Stomach (tissue), 9 donors: ENCODE measurements around the gene TBC1D10A. TPM values are rescaled to one million over a fixed set of nuclear protein-coding genes. Genes with fewer than 3 reads are reported as not detected.
"Not testable (repeated sequence)": the region's sequence is repeated elsewhere in the genome, so short reads cannot be mapped to it uniquely, and the experiment has no call there.

ENCODE experiments used
- DNase-seq, 2 donors: peaks; one replicate each; pipeline versions ENCODE4 v3.0.0 to v3.0.0-alpha.2; 2013 to 2019
- H3K27ac ChIP-seq, 5 donors: fragments of 200-600 bp in 4 of 5; sonication (generic) in 4 of 5; one replicate each; pipeline ENCODE4 v1.5.1; 2013 to 2019; ENCODE audit warnings: mild to moderate bottlenecking in 1 of 5, moderate library complexity in 1 of 5
- H3K27me3 ChIP-seq, 3 donors: fragments of 200-600 bp; sonication (generic); one replicate each; pipeline ENCODE4 v1.5.1; 2017 to 2019; ENCODE audit warnings: mixed run types in 1 of 3
- H3K36me3 ChIP-seq, 4 donors: fragments of 200-600 bp; sonication (generic); 1 replicate in 3 of 4; 2 replicates in 1 of 4; pipeline ENCODE4 v1.5.1; 2016 to 2019
- H3K4me1 ChIP-seq, 4 donors: fragments of 200-600 bp; sonication (generic); one replicate each; pipeline ENCODE4 v1.5.1; 2016 to 2019
- H3K4me3 ChIP-seq, 4 donors: fragments of 200-600 bp; sonication (generic) in 3 of 4; one replicate each; pipeline ENCODE4 v1.5.1; 2016 to 2019; ENCODE audit warnings: mild to moderate bottlenecking in 1 of 4
- H3K9me3 ChIP-seq, 4 donors: fragments of 200-600 bp; sonication (generic); one replicate each; pipeline ENCODE4 v1.5.1; 2016 to 2019
- EP300 ChIP-seq: sonication (generic); formaldehyde crosslinking; IDR thresholded peaks from one replicate; pipeline ENCODE4 v1.6.1; 2017; ENCODE audit warnings: antibody characterized with exemption
- POLR2A ChIP-seq, 4 donors: fragments of 450-650 bp; IDR thresholded peaks; one replicate each; pipeline ENCODE4 v1.6.1; 2016; ENCODE audit warnings: antibody characterized with exemption in 4 of 4, control low read depth in 2 of 4, mild to moderate bottlenecking in 1 of 4, moderate library complexity in 1 of 4
- POLR2AphosphoS5 ChIP-seq, 3 donors: sonication (generic); formaldehyde crosslinking; IDR thresholded peaks; one replicate each; pipeline ENCODE4 v1.6.1; 2016; ENCODE audit warnings: antibody characterized with exemption in 3 of 3
- WGBS, 5 donors: extraction: QIAGEN DNeasy Blood & Tissue Kit in 3 of 5; methylation state at CpG; one replicate each; pipeline versions ENCODE4 v1.1.5 to v1.1.7; 2013 to 2018; 5-methylcytosine and 5-hydroxymethylcytosine counted together
- intact Hi-C: fragments of 100-400 bp; cut with DNase I; formaldehyde crosslinking; loops from one replicate; pipeline ENCODE4 v1.15.1; 2023; ENCODE audit warnings: low total_unique reads
- polyA plus RNA-seq, 3 donors: library from polyadenylated mRNA; stranded (reverse); fragments of 200-250 nt; gene quantifications; one replicate each; pipeline ENCODE4 v1.2.3, GENCODE V29; 2013
- total RNA-seq, 5 donors: library from RNA; depleted of rRNA; stranded (reverse); fragments of >200 nt; gene quantifications; one replicate each; pipeline versions ENCODE4 v1.1.0 to v1.2.3, GENCODE V29; 2014 to 2016
- TF ChIP-seq, protein P1 (sequence below), 7 experiments: fragments of 450-650 bp in 4 of 7; fragments of 200-600 bp in 3 of 7; sonication (generic) in 3 of 7; IDR thresholded peaks; one replicate each; pipeline ENCODE4 v1.5.1; 2016 to 2019; ENCODE audit warnings: antibody characterized with exemption in 7 of 7, control low read depth in 2 of 7, mild to moderate bottlenecking in 1 of 7
- donor health status: healthy with polysubstance abuse.
- donor health status: Bipolar disorder and iron deficiency.
- donor health status: healthy.

The TBC1D10A gene
- total and polyA plus RNA-seq, 8 donors = 2.2 to 24.5 (median 18.0) TPM

DNA sequence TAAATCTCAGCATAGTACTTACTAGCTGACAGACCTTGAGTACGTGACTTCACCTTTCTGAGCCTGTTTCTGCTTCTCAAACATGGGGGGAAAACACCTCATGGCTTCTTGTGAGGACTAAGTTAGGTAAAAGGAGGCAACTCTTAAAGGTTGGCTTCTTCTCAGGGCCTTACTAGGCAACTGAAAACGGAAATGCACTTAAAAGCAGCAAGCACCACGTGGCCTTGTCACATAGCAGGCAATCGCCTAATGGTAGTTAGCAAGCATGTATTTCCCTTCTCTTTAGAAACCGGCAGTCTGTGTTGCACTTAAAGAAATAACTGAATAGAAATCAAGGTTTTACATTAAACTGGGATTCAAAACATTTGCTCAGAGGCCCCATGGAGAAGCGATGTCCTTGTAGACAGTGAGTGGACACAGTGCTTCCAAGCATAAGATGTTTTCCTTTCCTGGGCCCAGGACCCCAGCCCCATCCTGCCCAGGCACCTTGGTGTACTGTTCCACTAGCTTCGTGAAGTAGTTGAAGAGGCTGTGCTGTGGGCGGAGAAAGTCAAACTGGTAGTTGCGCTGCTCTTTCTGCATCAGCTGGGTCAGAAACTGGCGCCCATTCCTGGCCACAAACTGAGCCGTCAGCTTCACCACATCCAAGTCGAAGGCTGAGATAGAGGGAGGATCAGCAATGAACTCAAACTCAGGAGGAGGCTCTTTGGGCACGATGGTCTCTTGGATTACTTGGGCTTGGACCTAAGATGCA lies 17.9 kb upstream of the TBC1D10A start:
- WGBS, 5 donors = 88 to 92% (median 91%) methylated on average over 13 of the region's 13 CpGs
- no peaks in the 10 kb centered on the region for H3K9me3 ChIP-seq
- TF ChIP-seq POLR2A (IDR thresholded peaks at IDR 0.05) = no peak
- no peak for TF ChIP-seq EP300
- TF ChIP-seq, protein P1, sequence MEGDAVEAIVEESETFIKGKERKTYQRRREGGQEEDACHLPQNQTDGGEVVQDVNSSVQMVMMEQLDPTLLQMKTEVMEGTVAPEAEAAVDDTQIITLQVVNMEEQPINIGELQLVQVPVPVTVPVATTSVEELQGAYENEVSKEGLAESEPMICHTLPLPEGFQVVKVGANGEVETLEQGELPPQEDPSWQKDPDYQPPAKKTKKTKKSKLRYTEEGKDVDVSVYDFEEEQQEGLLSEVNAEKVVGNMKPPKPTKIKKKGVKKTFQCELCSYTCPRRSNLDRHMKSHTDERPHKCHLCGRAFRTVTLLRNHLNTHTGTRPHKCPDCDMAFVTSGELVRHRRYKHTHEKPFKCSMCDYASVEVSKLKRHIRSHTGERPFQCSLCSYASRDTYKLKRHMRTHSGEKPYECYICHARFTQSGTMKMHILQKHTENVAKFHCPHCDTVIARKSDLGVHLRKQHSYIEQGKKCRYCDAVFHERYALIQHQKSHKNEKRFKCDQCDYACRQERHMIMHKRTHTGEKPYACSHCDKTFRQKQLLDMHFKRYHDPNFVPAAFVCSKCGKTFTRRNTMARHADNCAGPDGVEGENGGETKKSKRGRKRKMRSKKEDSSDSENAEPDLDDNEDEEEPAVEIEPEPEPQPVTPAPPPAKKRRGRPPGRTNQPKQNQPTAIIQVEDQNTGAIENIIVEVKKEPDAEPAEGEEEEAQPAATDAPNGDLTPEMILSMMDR (IDR thresholded peaks at IDR 0.05) = no peak
- no peak for TF ChIP-seq POLR2AphosphoS5 (IDR thresholded peaks at IDR 0.05)
- peaks cover 0 to 26% (median 15%) of the 10 kb centered on the region in 4 donors for H3K4me1 ChIP-seq
- H3K27me3 ChIP-seq = no peaks in the 10 kb centered on the region
- no peak overlapping the region for H3K4me3 ChIP-seq
- DNase-seq = no peak
- intact Hi-C loops = no loop called here
- H3K36me3 ChIP-seq = peaks cover 87 to 100% (median 100%) of the 10 kb centered on the region in 4 donors
- no peak overlapping the region for H3K27ac ChIP-seq

DNA sequence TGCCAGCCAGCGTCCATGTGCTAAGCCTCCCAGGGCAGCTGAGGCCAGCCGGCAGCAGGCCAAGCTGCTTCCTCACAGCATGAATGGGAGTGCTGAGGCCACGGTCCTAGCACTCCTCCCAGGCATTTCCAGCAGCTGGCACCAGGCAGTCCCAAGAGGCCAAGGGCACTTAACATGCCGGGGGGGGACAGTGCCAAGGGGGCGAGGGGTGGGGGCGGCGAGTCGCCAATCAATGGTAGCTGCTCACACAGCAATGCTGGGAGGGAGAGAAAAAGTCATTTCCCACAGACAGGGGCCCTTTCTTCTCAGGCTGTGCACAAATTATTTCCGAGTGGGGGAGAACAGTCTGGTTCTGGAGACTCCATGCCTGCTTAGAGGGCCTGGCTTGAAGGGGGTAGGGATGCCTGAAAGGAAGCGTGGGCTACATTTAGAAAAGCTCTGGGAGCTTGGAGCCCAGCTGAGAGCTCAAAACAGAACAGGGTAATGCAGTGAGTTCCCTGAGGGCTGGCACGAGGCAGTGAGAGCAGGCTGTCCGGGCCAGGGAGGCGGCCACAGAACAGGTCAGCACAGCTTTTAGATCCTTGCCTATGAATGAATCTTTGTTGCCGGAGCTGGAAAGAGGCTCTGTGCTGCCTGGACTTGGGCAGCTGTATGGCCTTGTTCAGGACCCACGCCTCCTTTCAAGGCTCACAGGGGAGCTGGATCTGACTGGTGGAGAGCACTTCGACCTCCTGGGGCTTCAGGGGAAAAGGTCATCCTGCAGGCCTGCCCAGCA lies 14.4 kb upstream of the TBC1D10A start:
- Histone ChIP-seq H3K27ac (peak overlapping the region in 3 of 5 donors; percentile 4 to 40 (median 10)), H3K4me1 (no peaks in the 10 kb centered on the region), H3K9me3 (no peaks in the 10 kb centered on the region), H3K27me3 (no peaks in the 10 kb centered on the region), H3K4me3 (no peak overlapping the region), H3K36me3 (peaks cover 100% of the 10 kb centered on the region in 4 donors)
- no peak for TF ChIP-seq EP300
- no peak for TF ChIP-seq POLR2A (IDR thresholded peaks at IDR 0.05)
- TF ChIP-seq, protein P1 (IDR thresholded peaks at IDR 0.05) = no peak
- no peak for TF ChIP-seq POLR2AphosphoS5 (IDR thresholded peaks at IDR 0.05)
- intact Hi-C loops = no loop called here
- DNase-seq = peak in 1 of 2 donors; percentile 71
- 71 to 87% (median 78%) methylated on average over 10 to 16 of the region's 16 CpGs for WGBS, 5 donors

DNA sequence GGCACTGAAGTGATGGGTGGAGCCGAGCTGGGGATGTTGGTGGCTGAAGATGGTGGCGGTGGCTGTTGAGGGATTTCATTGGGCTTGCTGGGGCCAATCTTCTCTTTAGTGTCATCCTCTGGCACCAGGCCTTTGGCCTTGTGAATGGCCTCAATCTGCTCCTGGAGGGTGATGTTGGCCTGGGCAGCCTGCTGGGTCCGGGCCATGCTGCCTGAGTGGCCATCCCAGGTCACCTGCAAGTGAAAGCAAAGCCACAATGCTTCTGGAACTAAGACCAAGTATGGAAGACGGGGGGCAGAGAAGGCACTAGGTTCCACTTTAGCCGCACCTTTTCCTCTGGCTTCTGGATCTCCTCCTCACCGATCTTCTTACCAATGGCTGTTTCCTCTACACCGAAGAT lies 12.1 kb upstream of the TBC1D10A start:
- H3K4me3 ChIP-seq = no peak overlapping the region
- H3K9me3 ChIP-seq = no peaks in the 10 kb centered on the region
- no peak for DNase-seq
- H3K27ac ChIP-seq = no peak overlapping the region
- intact Hi-C loops = no loop called here
- no peaks in the 10 kb centered on the region for H3K27me3 ChIP-seq
- H3K4me1 ChIP-seq = peaks cover 0 to 20% (median 9%) of the 10 kb centered on the region in 4 donors
- TF ChIP-seq POLR2AphosphoS5 (IDR thresholded peaks at IDR 0.05) (no peak), EP300 (no peak), POLR2A (IDR thresholded peaks at IDR 0.05) (no peak)
- peaks cover 100% of the 10 kb centered on the region in 4 donors for H3K36me3 ChIP-seq
- 92 to 98% (median 95%) methylated on average over 6 to 7 of the region's 7 CpGs for WGBS, 5 donors

DNA sequence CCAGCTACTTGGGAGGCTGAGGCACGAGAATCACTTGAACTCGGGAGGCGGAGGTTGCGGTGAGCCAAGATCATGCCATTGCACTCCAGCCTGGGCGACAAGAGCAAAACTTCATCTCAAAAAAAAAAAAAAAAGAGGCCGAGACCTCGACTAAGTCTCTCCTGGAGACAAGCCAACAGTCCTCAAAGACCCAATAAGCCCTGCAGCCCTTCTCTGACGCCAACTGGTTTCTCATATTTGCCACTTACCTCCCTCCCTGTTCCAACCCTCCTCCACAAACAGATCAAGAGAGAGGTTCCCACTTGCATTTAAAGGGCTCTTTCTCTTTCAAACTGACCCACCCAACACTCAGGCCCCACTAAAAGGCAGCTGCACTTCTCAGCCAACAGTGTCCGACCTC lies 11.6 kb upstream of the TBC1D10A start:
- 77 to 86% (median 81%) methylated on average over 9 of the region's 9 CpGs for WGBS, 5 donors
- H3K9me3 ChIP-seq, DNase-seq, intact Hi-C loops, H3K27me3 ChIP-seq, H3K27ac ChIP-seq, H3K4me3 ChIP-seq: not testable (repeated sequence)
- peaks cover 0 to 24% (median 9%) of the 10 kb centered on the region in 4 donors for H3K4me1 ChIP-seq
- H3K36me3 ChIP-seq = peaks cover 100% of the 10 kb centered on the region in 4 donors

- no peaks in the 10 kb centered on the region for H3K9me3 ChIP-seq
- WGBS, 5 donors = 88 to 95% (median 94%) methylated on average over 8 of the region's 8 CpGs
- intact Hi-C loops = no loop called here
- peaks cover 0 to 27% (median 11%) of the 10 kb centered on the region in 4 donors for H3K4me1 ChIP-seq
- no peak overlapping the region for H3K27ac ChIP-seq
- no peak for TF ChIP-seq POLR2AphosphoS5 (IDR thresholded peaks at IDR 0.05)
- TF ChIP-seq EP300 = no peak
- TF ChIP-seq POLR2A (IDR thresholded peaks at IDR 0.05) = no peak
- TF ChIP-seq, protein P1 (IDR thresholded peaks at IDR 0.05) = no peak
- peaks cover 99 to 100% (median 100%) of the 10 kb centered on the region in 4 donors for H3K36me3 ChIP-seq
- no peak overlapping the region for H3K4me3 ChIP-seq
- DNase-seq = no peak
- no peaks in the 10 kb centered on the region for H3K27me3 ChIP-seq
These were observed 10.7 kb upstream of the TBC1D10A start for GRCh38 chr22:30337461-30337778.
